Measurements from ENCODE around the gene SMPD2.

The SMPD2 gene

GRCh38 chr6:109411034-109411433 lies 29.5 kb upstream of the SMPD2 start:
- no peak for FAIRE-seq
- TF ChIP-seq CTCF (IDR thresholded peaks at IDR 0.05; ENCODE audit: insufficient read depth, missing control alignments) = no peak
- no peak for DNase-seq (ENCODE audit: insufficient read length, low spot score)

- FAIRE-seq (no peak), DNase-seq (ENCODE audit: insufficient read length, low spot score) (no peak)
- TF ChIP-seq CTCF (IDR thresholded peaks at IDR 0.05; ENCODE audit: insufficient read depth, missing control alignments) = no peak
These were observed 22.9 kb upstream of the SMPD2 start for GRCh38 chr6:109417646-109418045.

- FAIRE-seq (no peak), DNase-seq (ENCODE audit: insufficient read length, low spot score) (no peak)
- TF ChIP-seq CTCF (IDR thresholded peaks at IDR 0.05; ENCODE audit: insufficient read depth, missing control alignments) = no peak
These were observed 19.8 kb upstream of the SMPD2 start for GRCh38 chr6:109420751-109421150.

- TF ChIP-seq CTCF (IDR thresholded peaks at IDR 0.05; ENCODE audit: insufficient read depth, missing control alignments) = no peak
- DNase-seq (ENCODE audit: insufficient read length, low spot score) = no peak
- no peak for FAIRE-seq
These were observed 19.3 kb upstream of the SMPD2 start for GRCh38 chr6:109421184-109421583.

GRCh38 chr6:109424946-109425345 lies 15.6 kb upstream of the SMPD2 start:
- no peak for FAIRE-seq
- no peak for DNase-seq (ENCODE audit: insufficient read length, low spot score)
- no peak for TF ChIP-seq CTCF (IDR thresholded peaks at IDR 0.05; ENCODE audit: insufficient read depth, missing control alignments)

- no peak for TF ChIP-seq CTCF (IDR thresholded peaks at IDR 0.05; ENCODE audit: insufficient read depth, missing control alignments)
- DNase-seq (ENCODE audit: insufficient read length, low spot score) (no peak), FAIRE-seq (no peak)
These were observed 11.5 kb upstream of the SMPD2 start for GRCh38 chr6:109428889-109429477.

GRCh38 chr6:109429496-109429895 lies 11.0 kb upstream of the SMPD2 start:
- no peak for TF ChIP-seq CTCF (IDR thresholded peaks at IDR 0.05; ENCODE audit: insufficient read depth, missing control alignments)
- FAIRE-seq (no peak), DNase-seq (ENCODE audit: insufficient read length, low spot score) (no peak)

Data from D721Med (cell line).